CD4-positive, alpha-beta memory T cell (primary cell): ENCODE results near the gene CBLN3. TPM values are rescaled to one million over a fixed set of nuclear protein-coding genes. Genes with fewer than 3 reads are reported as not detected.

Experiments
- CTCF ChIA-PET: fragments of 350-600 bp; sonication (Branson Sonifier 250); formaldehyde crosslinking; loops from one replicate; lab custom pipeline; 2021; ENCODE audit warnings: inconsistent platforms; ENCODE audit not compliant: partially characterized antibody; lab: Charles Lee
- POLR2A ChIA-PET: fragments of 350-600 bp; sonication (Branson Sonifier 250); formaldehyde crosslinking; loops from one replicate; lab custom pipeline; 2021; ENCODE audit not compliant: partially characterized antibody; lab: Charles Lee
- DNase-seq, 5 donors: peaks; one replicate each; pipeline versions ENCODE4 v3.0.0 to v3.0.0-alpha.2; 2020 to 2022; ENCODE audit warnings: mixed read lengths in 1 of 5
- H3K27ac ChIP-seq: one replicate; pipeline ENCODE4 v1.7.0; 2013; ENCODE audit warnings: low read depth, low read length
- H3K27me3 ChIP-seq: 2 replicates; pipeline ENCODE4 v1.7.0; 2013; ENCODE audit warnings: mild to moderate bottlenecking, low read length, moderate library complexity; ENCODE audit not compliant: insufficient read depth
- H3K36me3 ChIP-seq: 2 replicates; pipeline ENCODE4 v1.7.0; 2013; ENCODE audit warnings: mild to moderate bottlenecking, low read length, moderate library complexity; ENCODE audit not compliant: insufficient read depth
- H3K4me1 ChIP-seq: 2 replicates; pipeline ENCODE4 v1.7.0; 2013; ENCODE audit warnings: mild to moderate bottlenecking, low read length, moderate library complexity; ENCODE audit not compliant: insufficient read depth
- H3K4me3 ChIP-seq, 2 donors: one replicate each; pipeline ENCODE4 v1.7.0; 2013; ENCODE audit warnings: low read length in 2 of 2, mild to moderate bottlenecking in 1 of 2
- H3K9me3 ChIP-seq, 2 donors: one replicate each; pipeline ENCODE4 v1.7.0; 2013; ENCODE audit warnings: low read length in 2 of 2, control low read depth in 1 of 2; ENCODE audit not compliant: control insufficient read depth in 1 of 2
- H3K27ac Mint-ChIP-seq, 7 donors: one replicate each; pipeline ENCODE4 v1.8.0; 2020 to 2021; ENCODE audit warnings: mixed read lengths in 7 of 7, mild to moderate bottlenecking in 6 of 7, inconsistent platforms in 3 of 7, moderate library complexity in 3 of 7
- H3K27me3 Mint-ChIP-seq, 2 donors: one replicate each; pipeline ENCODE4 v1.8.0; 2020 to 2021; ENCODE audit warnings: mixed read lengths in 2 of 2
- H3K36me3 Mint-ChIP-seq, 2 donors: one replicate each; pipeline ENCODE4 v1.8.0; 2020 to 2021; ENCODE audit warnings: mixed read lengths in 2 of 2, inconsistent platforms in 1 of 2, mild to moderate bottlenecking in 1 of 2
- H3K4me1 Mint-ChIP-seq, 4 donors: one replicate each; pipeline ENCODE4 v1.8.0; 2020 to 2021; ENCODE audit warnings: mixed read lengths in 4 of 4, mild to moderate bottlenecking in 1 of 4
- H3K4me3 Mint-ChIP-seq, 8 donors: one replicate each; pipeline ENCODE4 v1.8.0; 2020 to 2021; ENCODE audit warnings: mixed read lengths in 8 of 8, mild to moderate bottlenecking in 7 of 8, moderate library complexity in 6 of 8, inconsistent platforms in 3 of 8
- H3K9me3 Mint-ChIP-seq, 8 donors: one replicate each; pipeline ENCODE4 v1.8.0; 2020 to 2021; ENCODE audit warnings: mixed read lengths in 8 of 8, mild to moderate bottlenecking in 5 of 8, inconsistent platforms in 3 of 8, moderate library complexity in 1 of 8
- intact Hi-C: fragments of 100-400 bp; cut with micrococcal nuclease; formaldehyde crosslinking; loops from one replicate; pipeline ENCODE4 v1.15.1; 2023
- polyA plus RNA-seq, 2 donors: library from polyadenylated mRNA; unstranded; fragments of 300-500 nt; fragmentation: Illumina TruSeq; gene quantifications; one replicate each; pipeline ENCODE4 v1.2.3, GENCODE V29; 2021
- total RNA-seq, 2 experiments: library from RNA; stranded (reverse); gene quantifications; one replicate each; pipeline ENCODE4 v1.2.3, GENCODE V29; 2021

CBLN3 gene
- total and polyA plus RNA-seq, 4 experiments from 2014 or later, result 0.41 to 6.1 (median 3.8) TPM; not detected in 1

GRCh38 chr14:24443053-24443665 is 13.7 kb upstream of the CBLN3 start:
- Mint-ChIP-seq H3K9me3 (peaks cover 0 to 2% (median 0%) of the 10 kb centered on the region in 8 donors), H3K27me3 (no peaks in the 10 kb centered on the region), H3K36me3 (peaks cover 11 to 38% of the 10 kb centered on the region in 2 donors), H3K27ac (peak overlapping the region; percentile 93 to 99 (median 99)), H3K4me1 (peaks cover 14 to 50% (median 34%) of the 10 kb centered on the region in 4 donors), H3K4me3 (peak overlapping the region; percentile 87 to 97 (median 92))
- peaks cover 24% of the 10 kb centered on the region for H3K36me3 ChIP-seq
- intact Hi-C loops, result loop anchor here (5.0 to 10.0 kb wide), 3 partner anchors 234 to 978 kb away; partner anchors contain the start of genes NGDN and THTPA
- no peaks in the 10 kb centered on the region for H3K27me3 ChIP-seq
- ChIA-PET CTCF (interaction anchor here (1.1 to 24.1 kb wide), 4 partner anchors 11 to 201 kb away, joined by 3 to 791 read pairs (median 37); partner anchors contain the start of genes ADCY4, CBLN3, KHNYN and RIPK3), POLR2A (interaction anchor here (0.7 to 9.9 kb wide), 11 partner anchors 10 to 1122 kb away, joined by 3 to 215 read pairs (median 11); partner anchors contain the start of genes ADCY4, CBLN3, CHMP4A and DHRS1)
- peak overlapping the region; percentile 93 for H3K27ac ChIP-seq
- peak overlapping the region; percentile 73 to 85 for H3K4me3 ChIP-seq
- no peaks in the 10 kb centered on the region for H3K9me3 ChIP-seq
- DNase-seq, result no peak
- H3K4me1 ChIP-seq, result peaks cover 21% of the 10 kb centered on the region

GRCh38 chr14:24442240-24443052 is 13.0 kb upstream of the CBLN3 start, which contains the start of gene SDR39U1:
Gene SDR39U1, minus strand, starts transcription at chr14:24442776. Its CDS starts 7 bp downstream, at chr14:24442769.
- Mint-ChIP-seq H3K27ac (peak within 1 kb of the TSS; percentile 93 to 99 (median 99)), H3K4me1 (peaks cover 20 to 57% (median 41%) of the 10 kb centered on the region in 4 donors), H3K36me3 (peaks cover 14 to 45% of the 10 kb centered on the region in 2 donors), H3K9me3 (peaks cover 0 to 2% (median 0%) of the 10 kb centered on the region in 8 donors), H3K27me3 (no peaks in the 10 kb centered on the region), H3K4me3 (peak within 1 kb of the TSS; percentile 87 to 97 (median 92))
- peak; percentile 95 to 99 (median 98) for DNase-seq
- intact Hi-C loops, result loop anchor here (1.0 to 10.0 kb wide), 7 partner anchors 13 to 978 kb away; partner anchors contain the start of genes CBLN3, GMPR2, KHNYN and MDP1
- ChIA-PET POLR2A (interaction anchor here (0.7 to 9.9 kb wide), 23 partner anchors 11 to 1121 kb away, joined by 3 to 215 read pairs (median 5); partner anchors contain the start of genes ADCY4, CBLN3, CHMP4A and CIDEB), CTCF (interaction anchor here (0.7 to 24.1 kb wide), 8 partner anchors 11 to 247 kb away, joined by 3 to 791 read pairs (median 4); partner anchors contain the start of genes ADCY4, CBLN3, KHNYN and RIPK3)
- H3K27ac ChIP-seq, result peak within 1 kb of the TSS; percentile 93
- H3K27me3 ChIP-seq, result no peaks in the 10 kb centered on the region
- peak within 1 kb of the TSS; percentile 73 to 85 for H3K4me3 ChIP-seq
- H3K36me3 ChIP-seq, result peaks cover 31% of the 10 kb centered on the region
- no peaks in the 10 kb centered on the region for H3K9me3 ChIP-seq
- peaks cover 27% of the 10 kb centered on the region for H3K4me1 ChIP-seq

GRCh38 chr14:24441904-24442239 is 12.4 kb upstream of the CBLN3 start:
- H3K36me3 ChIP-seq, result peaks cover 32% of the 10 kb centered on the region
- peak overlapping the region; percentile 87 to 97 (median 92) for H3K4me3 Mint-ChIP-seq
- H3K9me3 ChIP-seq, result no peaks in the 10 kb centered on the region
- H3K27me3 ChIP-seq, result no peaks in the 10 kb centered on the region
- CTCF ChIA-PET, result interaction anchor here (0.7 to 24.1 kb wide), 8 partner anchors 10 to 246 kb away, joined by 3 to 791 read pairs (median 4); partner anchors contain the start of genes ADCY4, CBLN3, KHNYN and RIPK3
- peaks cover 32% of the 10 kb centered on the region for H3K4me1 ChIP-seq
- H3K27ac Mint-ChIP-seq, result peak overlapping the region; percentile 93 to 99 (median 99)
- intact Hi-C loops, result loop anchor here (1.0 to 10.0 kb wide), 7 partner anchors 13 to 977 kb away; partner anchors contain the start of genes CBLN3, GMPR2, KHNYN and MDP1
- peak overlapping the region; percentile 93 for H3K27ac ChIP-seq
- H3K4me3 ChIP-seq, result peak overlapping the region; percentile 57 to 85
- POLR2A ChIA-PET, result interaction anchor here (0.7 to 9.9 kb wide), 20 partner anchors 14 to 1120 kb away, joined by 3 to 215 read pairs (median 6); partner anchors contain the start of genes ADCY4, CBLN3, CHMP4A and CIDEB
- peaks cover 23 to 63% (median 46%) of the 10 kb centered on the region in 4 donors for H3K4me1 Mint-ChIP-seq
- no peaks in the 10 kb centered on the region for H3K27me3 Mint-ChIP-seq
- no peak for DNase-seq
- H3K9me3 Mint-ChIP-seq, result peaks cover 0 to 2% (median 0%) of the 10 kb centered on the region in 8 donors
- peaks cover 15 to 48% of the 10 kb centered on the region in 2 donors for H3K36me3 Mint-ChIP-seq

GRCh38 chr14:24441485-24441884 is 12.0 kb upstream of the CBLN3 start:
- no peaks in the 10 kb centered on the region for H3K9me3 ChIP-seq
- H3K4me3 Mint-ChIP-seq, result peak overlapping the region; percentile 87 to 97 (median 92)
- H3K27ac Mint-ChIP-seq, result peak overlapping the region; percentile 93 to 99 (median 99)
- peaks cover 19 to 52% of the 10 kb centered on the region in 2 donors for H3K36me3 Mint-ChIP-seq
- H3K27me3 Mint-ChIP-seq, result no peaks in the 10 kb centered on the region
- peak overlapping the region; percentile 93 for H3K27ac ChIP-seq
- no peak for DNase-seq
- H3K36me3 ChIP-seq, result peaks cover 33% of the 10 kb centered on the region
- H3K27me3 ChIP-seq, result no peaks in the 10 kb centered on the region
- H3K4me1 Mint-ChIP-seq, result peaks cover 26 to 67% (median 50%) of the 10 kb centered on the region in 4 donors
- CTCF ChIA-PET, result interaction anchor here (0.7 to 24.1 kb wide), 8 partner anchors 10 to 246 kb away, joined by 3 to 791 read pairs (median 4); partner anchors contain the start of genes ADCY4, CBLN3, KHNYN and RIPK3
- POLR2A ChIA-PET, result interaction anchor here (0.8 to 9.9 kb wide), 16 partner anchors 14 to 1120 kb away, joined by 3 to 215 read pairs (median 8); partner anchors contain the start of genes ADCY4, CBLN3, CHMP4A and DHRS1
- peaks cover 0 to 2% (median 0%) of the 10 kb centered on the region in 8 donors for H3K9me3 Mint-ChIP-seq
- intact Hi-C loops, result loop anchor here (5.0 to 10.0 kb wide), 3 partner anchors 236 to 977 kb away; partner anchors contain the start of genes NGDN and THTPA
- peaks cover 36% of the 10 kb centered on the region for H3K4me1 ChIP-seq
- H3K4me3 ChIP-seq, result peak overlapping the region; percentile 57 to 85

GRCh38 chr14:24440606-24441399 is 11.3 kb upstream of the CBLN3 start:
- no peaks in the 10 kb centered on the region for H3K27me3 Mint-ChIP-seq
- H3K9me3 Mint-ChIP-seq, result peaks cover 0 to 2% (median 0%) of the 10 kb centered on the region in 8 donors
- ChIA-PET POLR2A (interaction anchor here (1.2 to 9.9 kb wide), 10 partner anchors 13 to 227 kb away, joined by 3 to 215 read pairs (median 16); partner anchors contain the start of genes ADCY4, CBLN3, CHMP4A and DHRS1), CTCF (interaction anchor here (1.3 to 24.1 kb wide), 4 partner anchors 9 to 198 kb away, joined by 3 to 791 read pairs (median 37); partner anchors contain the start of genes ADCY4, CBLN3, KHNYN and RIPK3)
- H3K4me1 ChIP-seq, result peaks cover 43% of the 10 kb centered on the region
- DNase-seq, result no peak
- H3K27ac Mint-ChIP-seq, result peak overlapping the region; percentile 84 to 99 (median 95)
- H3K27ac ChIP-seq, result peak overlapping the region; percentile 93
- peaks cover 28 to 71% (median 53%) of the 10 kb centered on the region in 4 donors for H3K4me1 Mint-ChIP-seq
- intact Hi-C loops, result loop anchor here (5.0 to 10.0 kb wide), 3 partner anchors 236 to 976 kb away; partner anchors contain the start of genes NGDN and THTPA
- no peaks in the 10 kb centered on the region for H3K9me3 ChIP-seq
- no peaks in the 10 kb centered on the region for H3K27me3 ChIP-seq
- H3K36me3 ChIP-seq, result peaks cover 39% of the 10 kb centered on the region
- peak overlapping the region; percentile 87 to 97 (median 92) for H3K4me3 Mint-ChIP-seq
- peaks cover 19 to 56% of the 10 kb centered on the region in 2 donors for H3K36me3 Mint-ChIP-seq
- no peak overlapping the region for H3K4me3 ChIP-seq
